ENCODE data around the gene VAT1L. TPM values are rescaled to one million over a fixed set of nuclear protein-coding genes. Genes with fewer than 3 reads are reported as not detected.

VAT1L gene
- total and polyA plus RNA-seq, 3 donors from 2014 or later = 4.2 to 5.2 (median 4.6) TPM

DNA sequence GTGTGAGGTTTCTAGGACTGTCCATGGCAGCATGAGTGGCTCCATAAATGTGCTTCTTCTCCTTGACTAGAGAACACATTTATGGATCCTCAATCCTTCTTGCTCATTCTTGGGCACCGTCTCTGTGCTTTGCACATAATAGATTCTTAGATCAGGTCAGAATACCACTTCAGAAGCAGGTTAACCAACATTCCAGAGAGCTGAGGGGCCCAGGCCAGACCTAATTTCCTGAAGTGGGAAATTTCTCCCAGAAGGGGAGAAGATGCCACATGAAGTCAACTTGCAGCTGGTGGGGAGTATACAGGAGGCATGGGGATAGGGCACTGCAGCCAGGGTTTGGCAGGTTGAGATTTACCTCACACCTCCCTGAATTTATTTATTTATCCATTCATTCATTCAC, 24.4 kb upstream of the VAT1L start:
- 84 to 100% methylated on average over 1 of the region's 1 CpG for WGBS, 2 donors
- H3K27ac ChIP-seq = no peak overlapping the region

DNA sequence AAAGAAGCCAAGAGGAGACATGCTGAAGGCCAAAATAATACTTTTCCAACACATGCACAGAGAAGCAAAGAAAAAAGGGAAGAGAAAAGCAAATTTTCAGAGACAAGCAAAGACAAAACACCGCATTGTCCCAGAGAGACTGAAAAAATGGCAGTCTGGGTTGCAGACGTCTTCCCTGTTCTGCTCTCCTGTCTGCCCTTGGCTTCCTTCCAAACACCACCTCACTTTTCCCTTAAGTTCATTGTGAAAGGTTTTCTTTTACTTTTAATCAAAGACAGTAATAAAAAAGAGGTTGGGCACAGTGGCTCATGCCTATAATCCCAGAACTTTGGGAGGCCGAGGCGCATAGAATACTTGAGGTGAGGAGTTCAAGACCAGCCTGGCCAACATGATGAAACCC, 21.2 kb upstream of the VAT1L start:
- TF ChIP-seq, protein P1, sequence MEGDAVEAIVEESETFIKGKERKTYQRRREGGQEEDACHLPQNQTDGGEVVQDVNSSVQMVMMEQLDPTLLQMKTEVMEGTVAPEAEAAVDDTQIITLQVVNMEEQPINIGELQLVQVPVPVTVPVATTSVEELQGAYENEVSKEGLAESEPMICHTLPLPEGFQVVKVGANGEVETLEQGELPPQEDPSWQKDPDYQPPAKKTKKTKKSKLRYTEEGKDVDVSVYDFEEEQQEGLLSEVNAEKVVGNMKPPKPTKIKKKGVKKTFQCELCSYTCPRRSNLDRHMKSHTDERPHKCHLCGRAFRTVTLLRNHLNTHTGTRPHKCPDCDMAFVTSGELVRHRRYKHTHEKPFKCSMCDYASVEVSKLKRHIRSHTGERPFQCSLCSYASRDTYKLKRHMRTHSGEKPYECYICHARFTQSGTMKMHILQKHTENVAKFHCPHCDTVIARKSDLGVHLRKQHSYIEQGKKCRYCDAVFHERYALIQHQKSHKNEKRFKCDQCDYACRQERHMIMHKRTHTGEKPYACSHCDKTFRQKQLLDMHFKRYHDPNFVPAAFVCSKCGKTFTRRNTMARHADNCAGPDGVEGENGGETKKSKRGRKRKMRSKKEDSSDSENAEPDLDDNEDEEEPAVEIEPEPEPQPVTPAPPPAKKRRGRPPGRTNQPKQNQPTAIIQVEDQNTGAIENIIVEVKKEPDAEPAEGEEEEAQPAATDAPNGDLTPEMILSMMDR (IDR thresholded peaks at IDR 0.05) = no peak
- TF ChIP-seq POLR2A (IDR thresholded peaks at IDR 0.05) = no peak
- DNase-seq = no peak
- WGBS, 2 donors = 66 to 77% methylated on average over 4 of the region's 4 CpGs

More for the DNA sequence above, 24.4 kb upstream of the VAT1L start:
- intact Hi-C loops (cut with DNase I; ENCODE audit: low total_unique reads) = no loop called here
- H3K4me1 ChIP-seq = no peaks in the 10 kb centered on the region
- no peak overlapping the region for H3K4me3 ChIP-seq
- H3K36me3 ChIP-seq (ENCODE audit: low read depth, missing control alignments) = no peaks in the 10 kb centered on the region
- H3K9me3 ChIP-seq = no peaks in the 10 kb centered on the region
- TF ChIP-seq, protein P1 (IDR thresholded peaks at IDR 0.05) = no peak
- no peak for TF ChIP-seq POLR2A (IDR thresholded peaks at IDR 0.05)
- no peaks in the 10 kb centered on the region for H3K27me3 ChIP-seq
- DNase-seq = no peak

DNA sequence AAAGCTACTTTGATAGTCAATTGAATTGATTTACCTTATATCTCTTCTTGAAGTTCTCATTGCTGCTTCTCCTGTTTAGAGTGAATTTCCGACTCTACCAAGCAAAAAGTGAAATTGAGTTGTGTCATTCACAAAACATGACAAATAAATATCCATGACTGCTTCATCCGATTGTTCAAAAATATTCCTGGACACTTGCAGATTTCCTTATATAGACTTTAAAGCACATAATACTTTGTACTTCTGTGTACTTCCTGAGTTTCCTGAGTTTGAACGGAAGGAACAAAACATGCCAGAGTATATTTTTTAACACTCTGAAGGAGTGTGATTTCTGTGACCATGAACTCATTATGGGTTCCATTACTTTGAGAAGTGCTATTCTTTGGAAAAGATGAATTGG, 20.5 kb upstream of the VAT1L start:
- H3K27ac ChIP-seq = no peak overlapping the region
- intact Hi-C loops (cut with DNase I; ENCODE audit: low total_unique reads) = no loop called here
- H3K27me3 ChIP-seq = no peaks in the 10 kb centered on the region
- no peak for TF ChIP-seq POLR2A (IDR thresholded peaks at IDR 0.05)
- TF ChIP-seq, protein P1 (IDR thresholded peaks at IDR 0.05) = no peak
- no peak for DNase-seq
- no peaks in the 10 kb centered on the region for H3K4me1 ChIP-seq
- WGBS, 2 donors = 76 to 77% methylated on average over 3 of the region's 3 CpGs
- no peaks in the 10 kb centered on the region for H3K9me3 ChIP-seq
- H3K36me3 ChIP-seq (ENCODE audit: low read depth, missing control alignments) = no peaks in the 10 kb centered on the region
- H3K4me3 ChIP-seq = no peak overlapping the region

More for the DNA sequence above, 21.2 kb upstream of the VAT1L start:
- intact Hi-C loops (cut with DNase I; ENCODE audit: low total_unique reads) = no loop called here
- Histone ChIP-seq H3K36me3 (ENCODE audit: low read depth, missing control alignments) (no peaks in the 10 kb centered on the region), H3K4me1 (no peaks in the 10 kb centered on the region), H3K27ac (no peak overlapping the region), H3K27me3 (no peaks in the 10 kb centered on the region), H3K9me3 (no peaks in the 10 kb centered on the region), H3K4me3 (no peak overlapping the region)

DNA sequence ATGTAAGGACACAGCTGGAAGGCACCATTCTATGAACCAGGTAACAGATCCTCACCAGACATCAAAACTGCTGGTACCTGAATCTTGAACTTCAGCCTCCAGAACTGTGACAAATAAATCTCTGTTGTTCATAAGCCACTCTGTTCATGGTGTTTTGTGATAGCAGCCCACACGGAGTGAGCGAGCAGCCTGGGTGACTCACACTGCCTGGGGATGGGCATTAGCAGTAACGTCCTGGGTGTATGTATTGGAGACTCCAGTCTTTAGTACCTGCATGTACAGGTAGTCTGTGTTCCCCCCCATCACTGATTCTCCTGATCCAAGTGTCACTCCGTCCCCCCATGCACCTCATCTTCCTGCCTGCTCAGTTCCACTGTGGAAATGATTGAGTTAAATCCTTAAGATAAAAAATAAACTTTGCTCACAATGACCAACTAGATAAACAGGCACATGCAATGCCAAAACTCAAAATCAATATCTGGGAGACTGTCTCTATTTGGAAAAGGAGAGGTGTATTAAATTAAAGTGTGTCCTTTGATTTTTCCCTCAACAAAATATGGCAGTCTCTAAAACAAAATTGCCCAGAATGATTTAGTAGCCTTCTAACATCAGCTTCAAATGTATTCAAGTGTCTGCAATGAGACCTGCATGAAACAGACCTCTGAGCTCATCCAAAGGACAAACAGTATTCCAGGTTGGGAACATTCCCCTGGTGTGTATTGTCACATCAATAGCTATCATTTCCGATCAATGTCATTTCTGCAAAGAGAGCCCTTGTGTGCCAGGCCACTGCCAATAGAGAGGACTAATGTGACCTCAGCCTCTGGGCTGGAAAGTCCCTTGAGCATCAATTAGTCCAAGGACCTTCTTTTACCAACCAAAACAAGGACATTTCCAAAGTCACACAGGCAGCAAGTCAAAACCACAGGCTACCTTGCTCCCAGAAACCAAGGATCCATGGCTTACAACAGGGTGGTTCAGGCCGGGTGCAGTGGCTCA, 12.2 kb upstream of the VAT1L start:
- Histone ChIP-seq H3K27me3 (no peaks in the 10 kb centered on the region), H3K27ac (no peak overlapping the region), H3K4me1 (no peaks in the 10 kb centered on the region), H3K4me3 (no peak overlapping the region), H3K9me3 (no peaks in the 10 kb centered on the region), H3K36me3 (ENCODE audit: low read depth, missing control alignments) (no peaks in the 10 kb centered on the region)
- WGBS, 2 donors = 83% methylated on average over 6 of the region's 6 CpGs
- no peak for DNase-seq
- TF ChIP-seq, protein P1 (IDR thresholded peaks at IDR 0.05) = no peak
- TF ChIP-seq POLR2A (IDR thresholded peaks at IDR 0.05) = no peak
- intact Hi-C loops (cut with DNase I; ENCODE audit: low total_unique reads) = no loop called here

Measured in testis (tissue), 3 donors.